ENCODE results near the gene NFIB.

DNA sequence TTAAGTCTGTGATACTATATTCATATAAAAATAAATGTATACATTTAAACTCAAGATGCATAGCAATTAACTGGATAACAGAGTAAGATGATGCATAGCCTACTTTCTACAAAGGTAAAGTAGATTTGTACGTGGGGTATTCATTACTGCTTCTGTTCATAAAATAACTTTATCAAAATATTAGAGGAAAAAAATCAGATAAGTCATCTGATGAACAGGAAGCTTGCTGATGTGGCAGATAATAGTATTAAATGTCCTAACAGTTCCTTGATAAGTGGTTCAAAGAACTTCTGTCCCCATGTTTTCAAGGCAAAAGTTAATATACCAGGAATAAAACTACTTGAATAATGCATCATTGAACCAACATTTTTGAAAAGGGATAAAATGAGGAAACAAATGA lies 123.7 kb downstream of the NFIB start:
- TF ChIP-seq, protein P1, sequence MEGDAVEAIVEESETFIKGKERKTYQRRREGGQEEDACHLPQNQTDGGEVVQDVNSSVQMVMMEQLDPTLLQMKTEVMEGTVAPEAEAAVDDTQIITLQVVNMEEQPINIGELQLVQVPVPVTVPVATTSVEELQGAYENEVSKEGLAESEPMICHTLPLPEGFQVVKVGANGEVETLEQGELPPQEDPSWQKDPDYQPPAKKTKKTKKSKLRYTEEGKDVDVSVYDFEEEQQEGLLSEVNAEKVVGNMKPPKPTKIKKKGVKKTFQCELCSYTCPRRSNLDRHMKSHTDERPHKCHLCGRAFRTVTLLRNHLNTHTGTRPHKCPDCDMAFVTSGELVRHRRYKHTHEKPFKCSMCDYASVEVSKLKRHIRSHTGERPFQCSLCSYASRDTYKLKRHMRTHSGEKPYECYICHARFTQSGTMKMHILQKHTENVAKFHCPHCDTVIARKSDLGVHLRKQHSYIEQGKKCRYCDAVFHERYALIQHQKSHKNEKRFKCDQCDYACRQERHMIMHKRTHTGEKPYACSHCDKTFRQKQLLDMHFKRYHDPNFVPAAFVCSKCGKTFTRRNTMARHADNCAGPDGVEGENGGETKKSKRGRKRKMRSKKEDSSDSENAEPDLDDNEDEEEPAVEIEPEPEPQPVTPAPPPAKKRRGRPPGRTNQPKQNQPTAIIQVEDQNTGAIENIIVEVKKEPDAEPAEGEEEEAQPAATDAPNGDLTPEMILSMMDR (conservative IDR thresholded peaks at IDR 0.05 in 1 of 2, IDR thresholded peaks at IDR 0.05 in 1 of 2; ENCODE audit: extremely low read depth in 1 of 2, insufficient read depth in 1 of 2, low read depth in 1 of 2, low read length in 2 of 2), result no peak
- TF ChIP-seq EZH2 (IDR thresholded peaks at IDR 0.05; ENCODE audit: borderline replicate concordance, low read length), result no peak

Data from mammary epithelial cell (primary cell).